Bone marrow (tissue), 2 donors: ENCODE results near the gene CA11.
A peak's percentile ranks its signal among the peaks of the same experiment; 100 is the strongest.
"Not testable (repeated sequence)": the region's sequence is repeated elsewhere in the genome, so short reads cannot be mapped to it uniquely, and the experiment has no call there.

Experiments
- DNase-seq, 2 donors: peaks; one replicate each; lab custom pipeline; 2025; lab: John Stamatoyannopoulos, UW

The CA11 gene

DNA sequence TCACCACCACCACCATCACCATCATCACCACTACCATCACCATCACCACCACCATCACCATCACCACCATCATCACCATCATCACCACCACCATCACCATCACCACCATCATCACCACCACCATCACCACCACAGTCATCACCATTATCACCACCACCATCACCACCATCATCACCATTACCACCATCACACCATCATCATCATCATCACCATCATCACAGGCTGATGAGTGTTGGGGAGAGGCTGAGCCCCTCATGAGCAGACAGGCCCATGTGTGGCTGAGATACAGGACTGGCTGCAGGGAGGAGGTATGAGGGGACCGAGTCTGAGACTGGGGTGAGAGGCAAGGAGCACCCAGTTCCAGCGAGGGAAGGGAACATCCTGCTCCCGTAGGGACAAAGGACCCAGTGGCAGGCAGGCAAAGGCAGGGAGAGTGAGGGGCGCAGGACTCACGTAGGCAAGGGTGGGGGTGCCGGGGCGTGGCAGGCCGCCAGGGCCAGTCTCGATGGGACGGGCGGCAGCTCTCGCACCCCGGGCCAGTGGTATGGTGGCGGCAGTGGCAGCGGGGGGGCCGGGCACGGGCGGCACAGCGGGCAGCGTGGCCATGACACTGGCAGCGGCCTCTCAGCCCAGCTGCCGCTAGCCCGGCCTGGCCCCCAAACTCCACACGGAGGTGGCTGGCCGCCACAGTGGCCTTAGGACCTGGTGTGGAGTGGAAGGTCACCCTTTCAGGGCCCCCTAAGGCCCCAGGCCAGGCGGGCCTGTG, 24.1 kb upstream of the CA11 start:
- DNase-seq: no peak

DNA sequence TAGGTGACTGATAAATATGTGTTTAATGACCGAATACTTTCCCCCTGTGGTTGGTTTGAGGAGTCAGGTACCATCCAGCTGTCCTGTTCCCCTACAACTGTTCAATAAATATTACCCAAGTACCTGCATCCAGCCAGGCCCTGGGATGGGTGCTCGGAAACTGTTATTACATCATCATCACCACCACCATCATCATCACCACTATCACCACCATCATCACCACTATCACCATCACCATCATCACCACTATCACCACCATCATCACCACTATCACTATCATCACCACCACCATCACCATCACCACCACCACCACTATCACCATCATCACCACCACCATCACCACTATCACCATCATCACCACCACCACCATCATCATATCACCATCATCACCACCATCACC, 22.8 kb upstream of the CA11 start:
- no peak for DNase-seq

DNA sequence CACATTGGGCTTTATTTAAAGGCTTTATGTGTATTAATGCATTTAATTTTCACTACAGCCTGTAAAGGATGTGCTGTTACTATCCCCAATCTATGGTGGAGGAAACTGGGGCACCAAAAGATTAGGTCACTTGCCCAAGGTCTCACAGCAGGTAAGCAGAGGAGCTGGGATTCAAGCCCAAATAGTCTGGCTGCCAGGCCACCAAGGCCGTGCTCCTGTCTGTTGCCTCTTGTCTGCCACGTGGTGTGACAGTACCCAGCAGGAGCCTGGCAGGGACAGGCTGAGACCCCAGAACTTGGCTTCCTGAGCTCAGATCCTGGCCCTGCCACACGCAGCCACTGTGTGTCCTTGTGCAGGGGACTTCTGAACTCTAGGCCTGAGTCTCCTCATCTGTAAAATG, 22.3 kb upstream of the CA11 start:
- no peak for DNase-seq

DNA sequence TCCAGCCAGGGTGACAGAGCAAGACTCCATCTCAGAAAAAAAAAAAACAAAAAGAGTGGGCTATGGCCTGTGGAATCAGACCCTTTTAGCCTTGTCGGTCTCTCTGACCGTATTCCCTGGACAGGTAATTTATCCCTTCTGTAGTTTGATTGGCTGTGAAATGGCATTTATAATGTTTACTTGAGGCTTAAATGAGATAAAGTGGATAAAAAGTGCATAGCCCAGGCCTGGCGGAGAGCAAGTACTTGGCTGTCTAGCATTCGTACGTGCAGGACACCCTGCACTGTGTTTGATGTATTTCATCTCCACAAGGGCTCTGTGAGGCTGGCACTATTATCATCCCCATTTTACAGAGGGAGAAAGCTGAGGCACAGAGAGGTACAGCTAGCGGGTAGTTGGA, 19.8 kb upstream of the CA11 start:
- no peak for DNase-seq

DNA sequence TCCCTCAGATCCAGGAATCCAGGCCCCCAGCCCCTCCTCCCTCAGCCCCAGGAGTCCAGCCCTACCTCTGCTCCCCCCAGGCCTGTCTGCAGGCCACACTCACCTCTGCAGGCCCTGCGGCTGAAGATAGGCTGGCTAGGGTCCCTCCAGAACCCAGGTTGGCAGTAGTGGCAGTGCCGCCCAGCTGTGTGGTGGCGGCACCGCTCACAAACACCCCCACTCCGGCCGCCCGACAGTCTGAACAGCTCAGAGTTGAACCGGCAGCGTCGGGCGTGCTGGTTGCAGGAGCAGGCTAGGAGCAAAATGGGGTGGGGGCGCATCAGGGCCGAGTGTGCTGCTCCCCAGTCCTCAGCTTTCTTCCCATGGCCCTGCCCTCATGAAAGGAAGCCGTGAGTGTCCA, 18.5 kb upstream of the CA11 start:
- DNase-seq: no peak

DNA sequence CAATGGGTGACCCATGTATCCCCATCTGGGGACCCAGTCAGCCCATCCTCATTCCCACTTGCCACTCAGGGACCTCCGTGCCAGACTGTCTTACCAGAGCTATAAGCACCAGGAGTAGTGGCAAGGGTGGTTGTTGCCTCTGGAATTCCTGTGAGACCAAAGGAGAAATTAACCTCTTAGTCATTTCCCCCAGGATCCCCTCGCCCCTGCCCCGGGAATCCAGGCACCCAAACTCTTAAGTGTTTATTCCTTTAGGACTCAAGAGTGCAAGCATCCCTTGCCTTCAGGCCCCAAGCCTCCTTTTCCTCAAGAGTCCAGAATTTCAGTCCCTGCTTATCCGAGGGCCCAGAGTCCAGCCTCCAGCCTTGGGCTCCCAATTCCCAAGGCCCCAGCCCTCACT, 17.7 kb upstream of the CA11 start:
- no peak for DNase-seq

DNA sequence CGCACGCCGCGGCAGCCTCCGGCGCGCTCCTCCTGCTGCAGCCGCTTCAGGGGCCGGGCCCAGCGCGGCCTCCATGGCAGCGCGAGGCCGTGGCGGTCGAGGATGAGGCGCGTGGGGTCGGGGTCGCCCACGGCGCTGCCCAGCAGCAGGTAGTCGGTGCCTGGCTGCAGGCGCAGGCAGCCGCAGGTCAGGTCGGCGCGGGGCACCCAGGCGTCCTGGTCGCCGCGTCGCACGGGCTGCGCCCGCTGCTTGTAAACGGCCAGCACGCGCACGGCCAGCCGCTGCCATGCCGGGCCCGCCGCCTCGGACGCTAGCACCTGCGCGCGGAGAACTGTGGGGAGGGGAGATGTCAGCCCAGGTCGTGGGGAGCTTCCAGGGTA, 15.7 kb upstream of the CA11 start:
- no peak for DNase-seq

DNA sequence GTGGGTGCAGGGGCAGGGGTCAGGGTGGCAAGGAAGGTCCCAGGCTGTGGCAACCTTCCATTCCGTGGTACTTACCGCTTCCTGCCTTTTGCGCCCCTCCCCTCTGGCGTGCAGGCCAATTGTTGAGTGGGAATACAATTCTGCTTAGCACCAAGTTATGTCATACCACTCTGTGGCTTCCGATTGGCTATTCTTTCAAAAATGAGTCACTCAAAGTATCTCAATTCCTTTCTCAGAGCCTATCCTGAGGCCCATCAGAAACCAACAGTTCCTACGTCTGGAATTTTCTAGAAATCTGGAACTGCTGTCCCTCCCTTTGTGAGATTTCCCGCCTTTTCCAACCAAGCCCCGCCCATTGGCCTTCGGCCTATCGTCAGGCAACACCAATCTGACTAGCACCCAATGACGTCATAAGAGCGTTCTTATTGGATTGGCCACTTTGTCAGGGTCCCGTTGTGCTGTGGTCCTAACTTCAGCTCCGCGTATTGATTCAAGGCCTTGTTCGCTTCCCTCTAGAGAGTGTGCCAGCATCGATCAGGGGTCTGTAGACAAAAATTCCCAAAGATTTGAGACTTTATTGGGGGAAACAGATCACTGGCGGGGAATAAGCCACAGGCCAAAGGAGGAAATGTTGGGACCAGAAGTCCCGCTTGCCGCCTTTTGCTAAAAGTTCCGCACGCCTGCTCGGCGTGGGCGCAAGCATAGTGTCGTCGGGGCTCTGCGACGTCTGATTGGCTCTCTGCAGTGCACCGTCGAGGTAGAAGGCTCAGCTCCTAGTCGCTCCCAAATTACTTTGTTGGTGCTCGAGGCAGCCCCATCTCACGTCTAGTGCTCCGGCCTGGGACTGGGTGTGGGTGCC, 15.1 kb upstream of the CA11 start:
- peak; percentile 58 to 96 for DNase-seq

DNA sequence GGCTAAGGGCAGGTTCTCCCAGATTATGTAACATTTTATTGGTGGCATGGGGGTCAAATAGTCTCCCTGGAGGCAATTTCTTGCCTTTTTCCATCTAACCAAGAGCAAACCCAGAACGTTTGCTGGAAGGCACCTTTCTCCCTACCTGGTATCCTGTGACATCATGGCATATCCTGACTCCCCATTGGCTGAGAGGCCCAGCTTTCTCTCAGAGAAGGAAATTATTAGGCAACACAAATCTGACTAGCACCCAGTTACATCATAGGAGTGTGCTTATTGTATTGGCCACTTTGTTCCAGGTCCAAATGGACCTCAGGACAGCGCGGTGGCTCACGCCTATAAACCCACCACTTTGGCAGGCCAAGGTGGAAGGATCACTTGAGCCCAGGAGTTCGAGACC, 13.8 kb upstream of the CA11 start:
- DNase-seq: no peak

DNA sequence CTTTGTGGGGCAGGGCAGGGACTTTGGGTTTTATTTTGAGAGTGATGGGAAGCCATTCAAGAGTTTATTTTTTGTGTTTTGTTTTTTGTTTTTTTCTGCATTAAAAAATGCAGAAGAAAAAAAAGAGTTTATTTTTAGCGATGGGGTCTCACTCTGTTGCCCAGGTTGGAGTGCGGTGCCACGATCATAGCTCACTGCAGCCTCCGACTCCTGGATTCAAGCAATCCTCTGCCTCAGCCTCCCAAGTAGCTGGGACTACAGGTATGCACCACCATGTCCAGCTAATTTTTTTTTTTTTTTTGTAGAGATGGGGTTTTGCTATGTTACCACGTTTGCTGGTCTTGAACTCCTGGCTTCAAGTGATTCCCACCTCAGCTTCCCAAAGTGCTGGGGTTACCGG, 12.5 kb upstream of the CA11 start:
- no peak for DNase-seq

DNA sequence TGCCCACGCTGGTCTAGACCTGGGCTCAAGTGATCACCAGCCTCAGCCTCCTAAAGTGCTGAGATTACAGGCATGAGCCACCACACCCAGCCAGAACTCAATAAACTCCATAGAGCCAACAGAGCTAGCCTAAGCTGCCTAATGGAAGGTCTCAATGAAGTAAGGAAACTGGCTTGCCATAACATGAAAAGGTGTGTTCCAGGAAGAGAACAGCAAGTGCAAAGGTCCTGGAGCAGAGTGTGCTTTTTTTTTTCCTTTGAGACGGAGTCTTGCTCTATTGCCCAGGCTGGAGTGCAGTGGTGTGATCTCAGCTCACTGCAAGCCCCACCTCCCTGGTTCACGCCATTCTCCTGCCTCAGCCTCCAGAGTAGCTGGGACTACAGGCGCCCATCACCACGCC, 11.8 kb upstream of the CA11 start:
- not testable (repeated sequence) for DNase-seq

DNA sequence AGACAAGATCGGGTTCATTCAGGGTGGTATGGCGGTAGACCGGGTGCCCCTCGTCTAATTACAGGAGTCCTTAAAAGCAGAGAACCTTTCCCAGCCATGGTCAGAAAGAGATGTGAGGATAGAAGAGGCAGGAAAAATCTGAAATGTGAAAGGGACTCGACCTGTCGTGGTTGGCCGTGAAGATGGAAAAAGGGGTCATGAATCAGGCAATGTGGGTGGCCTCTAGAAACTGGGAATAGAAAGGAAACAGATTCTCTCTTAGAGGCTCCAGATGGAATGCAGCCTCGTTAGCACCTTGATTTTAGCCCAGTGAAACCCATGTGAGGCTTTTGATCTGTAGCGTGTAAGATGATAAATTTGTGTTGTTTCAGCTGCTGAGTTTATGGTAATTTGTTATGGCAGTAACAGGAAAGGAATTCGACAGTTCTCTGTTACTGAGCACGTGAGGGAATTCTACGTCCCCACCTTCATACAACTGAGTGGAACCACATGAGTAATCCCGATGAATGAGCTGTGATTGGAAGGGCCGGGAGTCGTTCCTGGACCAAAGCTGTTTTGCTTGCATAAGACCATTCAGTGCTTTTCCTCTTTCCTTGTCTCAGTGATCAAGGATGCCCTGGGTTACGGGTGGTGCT, 11.0 kb upstream of the CA11 start:
- DNase-seq: no peak

DNA sequence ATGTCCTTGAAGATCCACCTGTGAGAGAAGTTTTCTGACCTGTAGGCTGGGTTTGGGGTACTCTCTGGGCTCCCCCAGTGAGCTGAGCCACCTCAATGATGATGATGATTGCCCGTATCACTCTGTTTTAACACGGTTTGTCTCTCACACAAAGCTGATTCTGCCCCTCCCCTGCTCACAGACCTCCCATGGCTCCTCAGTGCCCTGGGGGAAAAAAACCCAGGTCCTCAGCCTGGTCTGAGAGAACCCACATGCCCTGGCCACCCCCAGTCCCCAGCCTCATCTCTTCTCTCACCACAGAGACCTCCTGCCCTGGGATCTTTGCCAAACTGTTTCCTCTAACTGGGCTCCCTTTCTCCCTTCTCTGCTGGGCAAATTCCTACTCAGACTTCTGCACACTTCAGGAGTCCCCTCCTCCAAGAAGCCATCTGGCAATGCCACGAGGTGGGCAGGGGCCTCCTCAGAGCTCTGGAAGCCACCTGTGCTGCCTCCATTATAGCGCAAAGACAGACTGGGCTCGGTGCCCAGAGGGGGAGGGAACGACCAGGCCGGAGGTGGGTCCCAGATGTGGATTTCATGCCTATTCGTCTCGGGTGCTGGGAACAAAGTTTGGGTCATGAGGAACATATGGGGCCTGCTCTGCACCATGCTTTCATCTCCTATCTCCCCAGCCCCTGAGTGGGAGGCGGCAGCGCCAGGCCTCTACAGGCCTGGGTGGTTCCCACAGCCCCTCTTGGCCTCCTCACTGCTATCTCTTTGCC, 8.5 kb upstream of the CA11 start:
- no peak for DNase-seq

DNA sequence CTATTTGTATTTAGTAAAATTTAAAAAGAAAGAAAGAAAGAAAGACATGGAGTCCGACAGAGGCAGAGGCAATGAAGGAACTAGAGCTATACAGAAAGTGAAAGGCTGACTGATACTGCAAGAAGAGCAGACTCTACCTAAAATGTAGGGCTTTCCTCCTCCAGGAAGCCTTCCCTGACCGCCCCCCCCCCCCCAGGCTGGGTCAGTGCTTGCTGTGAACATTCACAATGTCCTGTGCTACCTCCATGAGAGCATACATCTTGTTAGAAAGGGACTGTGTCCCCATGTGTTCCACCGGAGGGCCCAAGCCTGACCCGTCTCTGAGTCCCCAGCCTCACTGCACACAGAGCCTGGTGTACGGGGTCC, 5.7 kb upstream of the CA11 start:
- no peak for DNase-seq

DNA sequence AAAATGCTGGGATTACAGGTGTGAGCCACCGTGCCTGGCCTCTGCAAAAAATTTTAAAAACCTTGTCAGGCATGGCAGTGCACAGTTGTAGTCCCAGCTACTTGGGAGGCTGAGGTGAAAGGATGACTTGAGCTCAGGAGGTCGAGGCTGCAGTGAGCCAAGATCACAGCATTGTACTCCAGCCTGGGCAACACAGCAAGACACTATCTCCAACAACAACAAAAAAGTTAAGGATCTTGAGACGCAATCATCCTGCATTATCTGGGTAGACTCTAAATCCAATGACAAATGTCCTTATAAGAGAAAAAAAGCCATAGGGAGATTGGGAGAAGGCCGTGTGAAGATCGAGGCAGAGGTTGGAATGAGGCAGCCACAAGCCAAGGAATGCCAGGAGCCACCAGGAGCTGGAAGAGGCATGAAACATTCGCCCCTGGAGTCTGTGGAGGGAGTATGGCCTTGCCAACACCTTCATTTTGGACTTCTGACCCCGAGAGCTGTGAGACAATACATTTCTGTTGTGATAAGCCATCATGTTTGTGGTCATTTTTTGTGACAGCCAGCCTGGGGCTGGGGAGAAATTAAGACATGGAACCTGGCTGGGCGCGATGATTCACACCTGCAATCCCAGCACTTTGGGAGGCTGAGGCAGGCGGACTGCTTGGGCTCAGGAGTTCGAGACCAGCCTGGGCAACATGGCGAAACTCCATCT, 5.1 kb upstream of the CA11 start:
- no peak for DNase-seq

DNA sequence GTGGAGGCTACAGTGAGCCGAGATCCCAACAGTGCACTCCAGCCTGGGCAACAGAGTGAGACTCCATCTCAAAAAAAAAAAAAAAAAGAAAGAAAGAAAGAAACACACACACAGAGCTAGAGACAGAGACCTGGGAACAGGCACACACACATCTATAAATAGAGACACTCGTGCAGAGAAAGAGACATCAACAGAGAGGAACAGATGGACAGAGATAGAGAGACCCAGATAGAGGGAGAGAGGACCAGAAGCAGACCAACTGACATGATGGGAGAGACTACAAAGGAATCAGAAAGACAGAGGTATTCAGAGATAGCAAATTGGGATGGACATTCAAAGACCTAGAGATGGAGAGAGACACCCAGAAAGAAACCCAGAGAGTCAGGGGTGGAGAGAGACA, 2.1 kb upstream of the CA11 start:
- DNase-seq: no peak

DNA sequence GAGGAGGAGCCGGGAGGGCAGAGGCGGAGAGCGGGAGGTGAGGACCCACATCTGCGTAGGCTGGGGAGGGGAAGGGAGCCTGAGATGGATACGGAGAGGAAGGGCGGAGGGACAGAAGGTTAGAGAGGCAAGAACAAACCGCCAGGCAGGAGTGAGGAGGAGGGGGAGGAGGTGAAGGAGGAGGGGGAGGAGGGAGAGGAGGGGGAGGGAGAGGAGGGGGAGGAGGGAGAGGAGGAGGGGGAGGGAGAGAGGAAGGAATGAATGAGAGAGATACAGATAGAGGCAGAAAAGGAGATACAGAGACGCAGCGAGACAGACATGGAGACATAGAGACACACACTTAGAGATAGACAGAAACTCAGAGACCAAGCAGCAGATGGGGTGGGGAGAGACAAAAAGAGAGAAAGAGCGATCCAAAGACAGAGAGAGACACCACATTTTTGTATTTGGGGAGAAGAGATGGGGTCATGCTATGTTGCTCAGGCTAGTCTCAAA, 782 bp upstream of the CA11 start:
- DNase-seq: no peak

DNA sequence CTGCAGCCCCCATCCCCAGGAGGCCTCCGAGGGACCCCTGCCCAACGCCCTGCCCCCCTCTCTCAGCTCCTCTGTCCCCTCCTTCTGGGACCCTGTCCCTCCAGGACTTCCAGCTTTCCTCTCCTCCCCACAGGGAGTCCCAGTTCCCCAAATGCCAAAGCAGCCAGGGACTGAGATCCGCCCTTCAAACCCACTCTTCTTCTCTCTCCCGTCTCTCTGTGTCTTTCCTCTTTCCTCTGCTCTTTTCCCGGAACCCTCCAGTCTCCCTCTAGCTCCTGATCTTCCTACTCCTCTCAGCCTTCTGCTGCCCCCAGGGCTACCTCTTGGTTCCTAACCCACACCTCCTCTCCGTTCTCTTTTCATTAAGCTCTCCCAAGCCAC, 377 bp downstream of the CA11 start:
- no peak for DNase-seq

DNA sequence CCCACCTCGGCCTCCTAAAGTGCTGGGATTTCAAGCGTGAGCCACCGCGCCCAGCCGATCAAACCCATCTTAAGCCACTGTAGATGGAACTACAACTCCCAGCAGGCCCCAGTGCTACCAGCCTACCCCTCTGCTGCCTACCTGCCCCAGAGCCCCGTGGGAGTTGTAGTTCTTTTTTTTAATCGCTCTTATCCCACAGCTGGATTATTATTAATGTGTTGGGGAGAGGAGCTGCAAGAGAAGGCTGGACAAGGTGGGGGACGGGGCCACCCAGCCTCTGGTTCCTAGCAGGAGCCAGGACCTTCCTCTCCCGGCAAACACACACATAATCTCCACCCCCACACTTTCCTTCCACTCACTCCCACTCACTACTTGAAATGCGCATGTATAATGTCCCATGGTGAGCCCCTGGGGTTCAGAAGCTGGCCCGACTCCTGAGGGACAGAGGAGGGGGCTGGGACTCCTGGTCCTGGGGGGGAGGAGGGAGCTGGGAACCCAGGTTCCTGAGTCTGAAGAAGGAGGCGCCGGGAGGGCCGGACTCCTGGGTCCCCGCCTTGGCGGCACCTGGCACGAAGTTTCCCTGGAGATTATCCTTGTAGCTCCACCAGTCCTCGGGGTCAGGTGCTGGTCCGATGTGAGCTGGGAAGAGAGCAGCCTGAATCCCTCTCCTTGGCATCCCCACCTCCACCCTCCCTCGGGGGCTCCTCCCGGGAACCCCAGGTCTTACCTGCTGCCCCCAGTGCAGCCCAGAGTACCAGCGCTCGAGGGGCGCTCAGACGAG, 958 bp downstream of the CA11 start:
- peak; percentile 24 to 42 for DNase-seq

DNA sequence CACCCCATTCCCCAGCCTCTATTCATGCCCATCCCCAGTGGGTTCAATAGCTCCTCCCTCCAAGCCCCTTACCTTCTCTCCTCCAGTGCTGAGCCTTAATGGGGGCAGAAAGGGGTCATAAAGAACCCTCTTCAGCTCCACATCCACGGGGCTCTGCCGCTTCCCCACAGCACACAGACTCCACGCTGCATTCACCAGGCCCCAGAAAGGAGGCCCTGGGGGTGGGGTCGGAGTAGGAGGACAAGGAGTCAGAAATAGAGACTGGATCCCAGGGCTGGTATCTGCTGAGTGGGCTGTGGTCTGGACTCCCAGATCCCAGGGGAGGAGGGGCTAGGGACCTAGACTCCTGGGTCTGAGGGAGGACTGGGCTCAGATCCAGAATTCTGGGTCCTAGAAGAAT, 1.6 kb downstream of the CA11 start:
- no peak for DNase-seq

DNA sequence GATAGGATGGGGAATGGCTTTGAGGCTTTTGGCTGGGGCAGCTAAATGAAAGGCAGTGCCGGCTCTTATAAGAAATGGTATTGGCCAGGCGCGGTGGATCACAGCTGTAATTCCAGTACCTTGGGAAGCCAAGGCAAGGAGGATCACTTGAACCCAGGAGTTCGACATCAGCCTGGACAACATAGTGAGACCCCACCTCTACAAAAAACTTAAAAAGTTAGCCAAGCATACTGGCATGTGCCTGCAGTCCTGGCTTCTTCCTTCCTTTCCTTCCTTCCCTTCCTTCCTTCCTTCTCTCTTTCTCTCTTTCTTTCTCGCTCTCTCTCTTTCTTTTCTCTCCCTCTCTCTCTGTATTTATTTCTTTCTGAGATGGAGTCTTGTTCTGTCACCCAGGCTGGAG, 3.1 kb downstream of the CA11 start:
- DNase-seq: no peak
